ENCODE data around the gene CLTCL1.
"Not testable (repeated sequence)": the region's sequence is repeated elsewhere in the genome, so short reads cannot be mapped to it uniquely, and the experiment has no call there.

The CLTCL1 gene

DNA sequence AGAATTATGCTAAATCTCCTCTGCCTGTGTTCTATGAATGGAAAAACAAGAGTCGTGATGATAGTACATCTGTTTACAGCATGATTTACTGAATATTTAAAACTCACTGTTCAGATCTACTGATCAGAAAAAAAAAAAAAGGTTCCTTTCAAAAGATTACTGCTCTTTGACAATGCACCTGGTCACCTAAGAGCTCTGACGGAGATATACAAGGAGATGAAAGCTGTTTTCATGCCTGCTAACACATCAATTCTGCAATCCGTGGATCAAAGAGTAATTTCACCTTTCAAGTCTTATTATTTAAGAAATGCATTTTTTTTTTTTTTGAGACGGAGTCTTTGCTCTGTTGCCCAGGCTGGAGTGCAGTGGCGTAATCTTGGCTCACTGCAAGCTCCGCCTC, 30.7 kb downstream of the CLTCL1 start:
- no peak for TF ChIP-seq SUZ12 (IDR thresholded peaks at IDR 0.05; ENCODE audit: extremely low read depth, insufficient read depth, insufficient read length)
- no peak for TF ChIP-seq YY1 (IDR thresholded peaks at IDR 0.05; ENCODE audit: insufficient read depth, insufficient read length)
- no peak for TF ChIP-seq ZNF274 (IDR thresholded peaks at IDR 0.05; ENCODE audit: low read depth, low read length)
- Histone ChIP-seq H3K27me3 (ENCODE audit: insufficient read depth, insufficient read length) (no peaks in the 10 kb centered on the region), H3K9ac (ENCODE audit: insufficient read length, low read depth) (no peak overlapping the region), H3K4me3 (ENCODE audit: insufficient read length, low read depth) (no peak overlapping the region), H3K9me3 (ENCODE audit: insufficient read depth, low read length) (no peaks in the 10 kb centered on the region; the same call in none of the 2 replicates), H3K4me1 (ENCODE audit: insufficient read depth, insufficient read length) (no peaks in the 10 kb centered on the region), H3K36me3 (ENCODE audit: insufficient read depth, insufficient read length, low read length) (peaks cover 12% of the 10 kb centered on the region)
- no peak for DNase-seq (ENCODE audit: low read depth, low spot score)

DNA sequence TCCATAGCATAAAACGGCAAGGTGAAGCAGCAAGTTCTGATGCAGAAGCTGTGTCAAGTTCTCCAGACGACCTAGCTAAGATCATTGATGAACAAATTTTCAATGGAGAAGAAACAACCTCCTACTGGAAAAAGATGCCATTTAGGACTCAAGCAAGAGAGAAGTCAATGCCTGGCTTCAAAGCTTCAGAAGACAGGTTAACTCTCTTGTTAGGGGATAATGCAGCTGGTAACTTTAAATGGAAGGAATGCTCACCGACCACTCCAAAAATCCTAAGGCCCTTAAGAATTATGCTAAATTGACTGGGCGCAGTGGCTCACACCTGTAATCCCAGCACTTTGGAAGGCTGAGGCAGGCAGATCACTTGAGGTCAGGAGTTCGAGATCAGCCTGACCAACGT, 31.3 kb downstream of the CLTCL1 start:
- Histone ChIP-seq H3K4me1 (ENCODE audit: insufficient read depth, insufficient read length) (no peaks in the 10 kb centered on the region), H3K4me3 (ENCODE audit: insufficient read length, low read depth) (no peak overlapping the region), H3K9ac (ENCODE audit: insufficient read length, low read depth) (no peak overlapping the region), H3K36me3 (ENCODE audit: insufficient read depth, insufficient read length, low read length) (peaks cover 12% of the 10 kb centered on the region), H3K9me3 (ENCODE audit: insufficient read depth, low read length) (no peaks in the 10 kb centered on the region; the same call in none of the 2 replicates), H3K27me3 (ENCODE audit: insufficient read depth, insufficient read length) (no peaks in the 10 kb centered on the region)
- no peak for DNase-seq (ENCODE audit: low read depth, low spot score)
- no peak for TF ChIP-seq ZNF274 (IDR thresholded peaks at IDR 0.05; ENCODE audit: low read depth, low read length)

DNA sequence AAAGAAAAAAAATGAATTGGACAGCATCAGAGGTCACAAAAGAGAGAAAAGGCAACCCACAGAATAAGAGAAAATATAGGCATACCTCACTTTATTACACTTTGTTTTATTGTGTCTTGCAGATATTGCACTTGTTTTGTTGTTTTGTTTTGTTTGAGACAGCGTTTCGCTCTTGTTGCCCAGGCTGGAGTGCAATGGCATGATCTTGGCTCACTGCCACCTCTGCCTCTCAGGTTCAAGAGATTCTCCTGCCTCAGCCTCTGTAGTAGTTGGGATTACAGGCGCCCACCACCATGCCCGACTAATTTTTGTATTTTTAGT, 32.6 kb downstream of the CLTCL1 start:
- DNase-seq (ENCODE audit: low read depth, low spot score); H3K9me3 ChIP-seq (ENCODE audit: insufficient read depth, low read length); H3K4me3 ChIP-seq (ENCODE audit: insufficient read length, low read depth); H3K27me3 ChIP-seq (ENCODE audit: insufficient read depth, insufficient read length); H3K4me1 ChIP-seq (ENCODE audit: insufficient read depth, insufficient read length); H3K9ac ChIP-seq (ENCODE audit: insufficient read length, low read depth): not testable (repeated sequence)
- peaks cover 12% of the 10 kb centered on the region for H3K36me3 ChIP-seq (ENCODE audit: insufficient read depth, insufficient read length, low read length)

DNA sequence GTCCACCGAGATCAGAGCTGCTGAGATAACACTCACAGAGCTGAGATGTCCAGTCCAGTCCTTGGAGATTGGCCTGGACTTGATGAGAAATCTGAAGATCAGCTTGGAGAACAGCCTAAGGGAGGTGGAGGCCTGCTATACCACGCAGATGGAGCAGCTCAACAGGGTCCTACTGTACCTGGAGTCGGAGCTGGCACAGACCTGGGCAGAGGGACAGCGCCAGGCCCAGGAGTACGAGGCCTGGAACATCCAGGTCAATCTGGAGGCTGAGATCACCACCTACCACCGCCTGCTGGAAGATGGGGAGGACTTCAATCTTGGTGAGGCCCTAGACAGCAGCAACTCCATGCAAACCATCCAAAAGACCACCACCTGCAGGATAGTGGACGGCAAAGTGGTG, 33.1 kb downstream of the CLTCL1 start:
- no peak for DNase-seq (ENCODE audit: low read depth, low spot score)
- Histone ChIP-seq H3K9me3 (ENCODE audit: insufficient read depth, low read length) (no peaks in the 10 kb centered on the region; the same call in none of the 2 replicates), H3K4me1 (ENCODE audit: insufficient read depth, insufficient read length) (no peaks in the 10 kb centered on the region), H3K27me3 (ENCODE audit: insufficient read depth, insufficient read length) (no peaks in the 10 kb centered on the region), H3K9ac (ENCODE audit: insufficient read length, low read depth) (no peak overlapping the region), H3K4me3 (ENCODE audit: insufficient read length, low read depth) (no peak overlapping the region), H3K36me3 (ENCODE audit: insufficient read depth, insufficient read length, low read length) (peaks cover 16% of the 10 kb centered on the region)
- TF ChIP-seq YY1 (IDR thresholded peaks at IDR 0.05; ENCODE audit: insufficient read depth, insufficient read length): no peak
- no peak for TF ChIP-seq SUZ12 (IDR thresholded peaks at IDR 0.05; ENCODE audit: extremely low read depth, insufficient read depth, insufficient read length)
- TF ChIP-seq ZNF274 (IDR thresholded peaks at IDR 0.05; ENCODE audit: low read depth, low read length): no peak

DNA sequence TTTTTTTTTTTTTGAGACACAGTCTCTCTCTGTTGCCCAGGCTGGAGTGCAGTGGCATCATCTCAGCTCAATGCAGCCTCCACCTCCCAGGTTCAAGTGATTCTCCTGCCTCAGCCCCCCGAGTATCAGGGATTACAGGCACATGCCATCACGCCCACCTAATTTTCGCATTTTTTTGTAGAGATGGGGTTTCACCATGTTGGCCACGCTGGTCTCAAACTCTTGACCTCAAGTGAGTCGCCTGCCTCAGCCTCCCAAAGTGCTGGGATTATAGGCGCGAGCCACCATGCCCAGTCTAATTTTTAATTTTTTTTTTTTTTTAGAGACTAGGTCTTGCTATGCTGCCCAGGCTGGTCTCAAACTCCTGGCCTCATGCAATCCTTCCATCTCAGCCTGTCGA, 35.2 kb downstream of the CLTCL1 start:
- not testable (repeated sequence) for DNase-seq (ENCODE audit: low read depth, low spot score); H3K27me3 ChIP-seq (ENCODE audit: insufficient read depth, insufficient read length); H3K9me3 ChIP-seq (ENCODE audit: insufficient read depth, low read length); H3K9ac ChIP-seq (ENCODE audit: insufficient read length, low read depth); H3K4me1 ChIP-seq (ENCODE audit: insufficient read depth, insufficient read length); H3K4me3 ChIP-seq (ENCODE audit: insufficient read length, low read depth)
- peaks cover 17% of the 10 kb centered on the region for H3K36me3 ChIP-seq (ENCODE audit: insufficient read depth, insufficient read length, low read length)

DNA sequence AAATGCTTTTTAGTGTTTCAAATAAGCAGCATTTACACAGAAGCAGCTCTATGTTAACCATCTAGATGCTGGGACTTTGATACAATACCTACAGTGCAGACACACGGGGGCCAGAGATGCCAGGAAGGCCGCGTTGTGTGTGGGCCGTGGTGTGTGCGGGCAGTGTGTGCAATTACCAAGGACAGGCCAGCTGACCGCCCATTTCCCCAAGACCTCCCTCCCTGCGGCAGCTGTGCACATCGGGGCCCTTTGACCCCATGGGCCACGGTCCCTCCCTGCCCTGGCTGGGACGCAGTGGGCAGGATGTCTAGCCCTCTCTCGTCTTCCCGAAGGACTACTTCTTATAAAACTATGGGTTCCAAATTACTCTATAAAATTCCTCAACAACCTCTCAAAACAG, 38.4 kb downstream of the CLTCL1 start:
- Histone ChIP-seq H3K9me3 (ENCODE audit: insufficient read depth, low read length) (no peaks in the 10 kb centered on the region; the same call in none of the 2 replicates), H3K9ac (ENCODE audit: insufficient read length, low read depth) (no peak overlapping the region), H3K36me3 (ENCODE audit: insufficient read depth, insufficient read length, low read length) (peaks cover 13% of the 10 kb centered on the region), H3K4me1 (ENCODE audit: insufficient read depth, insufficient read length) (no peaks in the 10 kb centered on the region), H3K4me3 (ENCODE audit: insufficient read length, low read depth) (no peak overlapping the region), H3K27me3 (ENCODE audit: insufficient read depth, insufficient read length) (no peaks in the 10 kb centered on the region)
- no peak for DNase-seq (ENCODE audit: low read depth, low spot score)
- TF ChIP-seq ZNF274 (IDR thresholded peaks at IDR 0.05; ENCODE audit: low read depth, low read length) (no peak), SUZ12 (IDR thresholded peaks at IDR 0.05; ENCODE audit: extremely low read depth, insufficient read depth, insufficient read length) (no peak), YY1 (IDR thresholded peaks at IDR 0.05; ENCODE audit: insufficient read depth, insufficient read length) (no peak)

DNA sequence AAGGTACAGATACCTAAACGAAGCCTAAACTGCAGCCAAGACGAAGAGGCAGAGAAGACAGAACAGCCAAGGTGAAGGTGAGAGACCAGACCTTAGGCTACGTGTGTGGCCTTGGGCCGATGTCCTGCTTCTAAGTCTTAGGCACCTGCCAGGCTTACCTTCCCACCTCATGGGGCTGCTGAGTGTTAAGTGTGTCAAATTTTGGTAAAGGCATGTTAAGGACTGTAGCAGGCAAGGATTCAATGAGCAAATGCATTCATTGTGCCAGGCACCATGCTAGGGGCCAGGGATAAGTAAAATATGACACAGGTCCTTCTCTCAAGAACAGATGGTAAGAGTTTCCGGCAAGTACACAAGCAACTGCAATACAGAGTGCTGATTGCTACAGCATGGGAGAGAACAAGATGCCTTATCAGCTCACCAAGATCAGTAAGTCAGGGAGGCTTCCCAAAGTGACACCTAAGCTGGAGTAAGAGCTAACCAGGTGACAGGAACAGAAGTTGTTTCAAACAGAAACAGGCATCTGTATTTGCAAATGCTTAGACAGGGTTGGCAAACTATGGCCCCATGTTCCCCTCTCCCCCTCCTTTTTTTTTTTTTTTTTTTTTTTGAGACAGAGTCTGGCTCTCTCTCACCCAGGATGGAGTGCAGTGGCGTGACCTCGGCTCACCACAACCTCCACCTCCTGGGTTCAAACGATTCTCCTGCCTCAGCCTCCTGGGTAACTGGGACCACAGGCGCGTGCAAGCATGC, 46.7 kb downstream of the CLTCL1 start:
- no peak overlapping the region for H3K9ac ChIP-seq (ENCODE audit: insufficient read length, low read depth)
- H3K4me3 ChIP-seq (ENCODE audit: insufficient read length, low read depth): no peak overlapping the region
- no peaks in the 10 kb centered on the region for H3K27me3 ChIP-seq (ENCODE audit: insufficient read depth, insufficient read length)
- no peaks in the 10 kb centered on the region for H3K9me3 ChIP-seq (ENCODE audit: insufficient read depth, low read length)
- no peaks in the 10 kb centered on the region for H3K4me1 ChIP-seq (ENCODE audit: insufficient read depth, insufficient read length)
- H3K36me3 ChIP-seq (ENCODE audit: insufficient read depth, insufficient read length, low read length): peaks cover 14% of the 10 kb centered on the region
- no peak for DNase-seq (ENCODE audit: low read depth, low spot score)
- TF ChIP-seq ZNF274 (IDR thresholded peaks at IDR 0.05; ENCODE audit: low read depth, low read length): no peak
- TF ChIP-seq YY1 (IDR thresholded peaks at IDR 0.05; ENCODE audit: insufficient read depth, insufficient read length): no peak
- TF ChIP-seq SUZ12 (IDR thresholded peaks at IDR 0.05; ENCODE audit: extremely low read depth, insufficient read depth, insufficient read length): no peak

DNA sequence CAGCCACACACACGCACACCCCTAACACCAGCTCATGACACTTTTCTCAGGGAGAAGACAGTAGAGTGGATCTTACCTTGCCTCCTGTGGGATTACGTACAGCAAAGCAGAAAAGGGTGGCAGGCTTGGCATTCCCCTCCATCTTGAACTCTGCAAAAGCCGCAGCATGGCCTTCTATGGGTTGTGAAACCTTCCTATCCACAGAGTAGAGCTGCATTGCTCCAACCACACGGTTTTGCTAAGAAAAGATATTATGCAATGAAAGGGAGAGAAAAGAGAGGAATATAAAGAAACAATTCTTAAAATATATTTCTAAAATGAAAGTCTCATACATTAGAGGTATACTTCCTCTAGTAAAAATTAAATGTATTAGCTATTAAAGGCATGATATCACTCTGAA, 48.8 kb downstream of the CLTCL1 start:
- no peak for TF ChIP-seq YY1 (IDR thresholded peaks at IDR 0.05; ENCODE audit: insufficient read depth, insufficient read length)
- TF ChIP-seq ZNF274 (IDR thresholded peaks at IDR 0.05; ENCODE audit: low read depth, low read length): no peak
- TF ChIP-seq SUZ12 (IDR thresholded peaks at IDR 0.05; ENCODE audit: extremely low read depth, insufficient read depth, insufficient read length): no peak
- Histone ChIP-seq H3K36me3 (ENCODE audit: insufficient read depth, insufficient read length, low read length) (peaks cover 25% of the 10 kb centered on the region), H3K4me1 (ENCODE audit: insufficient read depth, insufficient read length) (no peaks in the 10 kb centered on the region), H3K9ac (ENCODE audit: insufficient read length, low read depth) (no peak overlapping the region), H3K27me3 (ENCODE audit: insufficient read depth, insufficient read length) (no peaks in the 10 kb centered on the region), H3K9me3 (ENCODE audit: insufficient read depth, low read length) (no peaks in the 10 kb centered on the region), H3K4me3 (ENCODE audit: insufficient read length, low read depth) (no peak overlapping the region)
- DNase-seq (ENCODE audit: low read depth, low spot score): no peak
